HG02840 (cell line): ENCODE results near the gene EIF5A2.
"Not testable (repeated sequence)": the region's sequence is repeated elsewhere in the genome, so short reads cannot be mapped to it uniquely, and the experiment has no call there.

Experiments
- ATAC-seq: cut with Tn5 transposase; IDR thresholded peaks from one replicate; pipeline ENCODE4 v1.9.1; 2021; ENCODE audit warnings: mild to moderate bottlenecking, moderate library complexity, moderate number of reproducible peaks; ENCODE audit not compliant: unreplicated experiment, low FRiP score

Gene EIF5A2

GRCh38 chr3:170897978-170898377 is 10.5 kb downstream of the EIF5A2 start:
- ATAC-seq, result no peak

- not testable (repeated sequence) for ATAC-seq
Measured at GRCh38 chr3:170897199-170897598, 11.2 kb downstream of the EIF5A2 start.

- no peak for ATAC-seq
Measured at GRCh38 chr3:170896781-170897180, 11.7 kb downstream of the EIF5A2 start.

GRCh38 chr3:170896333-170896732 is 12.1 kb downstream of the EIF5A2 start:
- not testable (repeated sequence) for ATAC-seq

GRCh38 chr3:170893895-170894294 is 14.5 kb downstream of the EIF5A2 start:
- ATAC-seq, result no peak

GRCh38 chr3:170889630-170890029 is 18.8 kb downstream of the EIF5A2 start:
- ATAC-seq, result no peak

- no peak for ATAC-seq
Measured at GRCh38 chr3:170889132-170889531, 19.3 kb downstream of the EIF5A2 start.

GRCh38 chr3:170884109-170884930 is 24.1 kb downstream of the EIF5A2 start:
- not testable (repeated sequence) for ATAC-seq

- ATAC-seq, result not testable (repeated sequence)
Measured at GRCh38 chr3:170878688-170879087, 29.7 kb downstream of the EIF5A2 start.

- ATAC-seq, result not testable (repeated sequence)
Measured at GRCh38 chr3:170877311-170877710, 31.1 kb downstream of the EIF5A2 start.

- no peak for ATAC-seq
Measured at GRCh38 chr3:170876537-170876936, 31.9 kb downstream of the EIF5A2 start.

GRCh38 chr3:170869645-170870593 is 38.5 kb downstream of the EIF5A2 start, which contains the start of gene RPL22L1:
Gene RPL22L1 (minus strand): TSS chr3:170870195. CDS start chr3:170870167, 28 bp downstream.
- peak; percentile 98 for ATAC-seq

- no peak for ATAC-seq
Measured at GRCh38 chr3:170869239-170869590, 39.2 kb downstream of the EIF5A2 start.

GRCh38 chr3:170868577-170869238 is 39.7 kb downstream of the EIF5A2 start:
- ATAC-seq, result no peak

GRCh38 chr3:170867143-170867937 is 41.1 kb downstream of the EIF5A2 start:
- ATAC-seq, result no peak

GRCh38 chr3:170866499-170866898 is 41.9 kb downstream of the EIF5A2 start:
- ATAC-seq, result no peak

GRCh38 chr3:170865209-170866094 is 43.0 kb downstream of the EIF5A2 start:
- no peak for ATAC-seq

GRCh38 chr3:170864525-170865208 is 43.8 kb downstream of the EIF5A2 start:
- no peak for ATAC-seq
